NCI-H2029 treated with DMSO at 0.1 percent for 48 hours (cell line): ENCODE results near the gene PDLIM7.

Experiments
- DNase-seq: peaks from one replicate; lab custom pipeline; 2025; lab: John Stamatoyannopoulos, UW

Gene PDLIM7

GRCh38 chr5:177443144-177443983 lies 54.0 kb downstream of the PDLIM7 start:
- no peak for DNase-seq

DNA sequence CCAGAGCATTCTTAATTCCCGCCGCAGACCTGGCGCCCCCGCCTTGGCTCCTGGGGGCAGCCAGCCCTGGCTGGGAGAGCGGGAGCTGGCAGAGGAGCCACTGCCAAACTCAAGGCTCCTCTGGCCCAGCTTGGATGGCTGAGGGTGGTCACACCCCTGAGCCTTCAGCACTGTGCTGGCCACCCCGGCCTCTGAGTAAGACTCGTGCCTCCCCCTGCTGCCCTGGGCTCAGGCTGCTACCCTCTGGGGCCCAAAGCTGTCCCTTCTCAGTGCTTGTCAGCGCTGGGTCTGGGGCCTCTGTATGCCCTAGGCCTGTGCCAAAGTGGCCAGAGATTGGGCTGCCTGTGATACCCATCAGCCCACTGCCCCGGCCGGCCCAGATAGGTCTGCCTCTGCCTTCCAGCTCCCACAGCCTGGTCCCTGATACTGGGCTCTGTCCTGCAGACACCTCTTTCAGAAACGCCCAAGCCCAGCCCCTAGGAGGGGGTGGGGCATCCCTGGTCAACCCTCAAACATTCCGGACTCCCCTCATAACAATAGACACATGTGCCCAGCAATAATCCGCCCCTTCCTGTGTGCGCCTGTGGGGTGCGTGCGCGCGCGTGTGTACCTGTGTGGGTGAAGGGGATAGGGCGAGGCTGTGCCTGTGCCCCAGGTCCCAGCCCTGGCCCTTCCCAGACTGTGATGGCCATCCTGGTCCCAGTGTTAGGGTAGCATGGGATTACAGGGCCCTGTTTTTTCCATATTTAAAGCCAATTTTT lies 55.2 kb downstream of the PDLIM7 start:
- DNase-seq, result no peak

DNA sequence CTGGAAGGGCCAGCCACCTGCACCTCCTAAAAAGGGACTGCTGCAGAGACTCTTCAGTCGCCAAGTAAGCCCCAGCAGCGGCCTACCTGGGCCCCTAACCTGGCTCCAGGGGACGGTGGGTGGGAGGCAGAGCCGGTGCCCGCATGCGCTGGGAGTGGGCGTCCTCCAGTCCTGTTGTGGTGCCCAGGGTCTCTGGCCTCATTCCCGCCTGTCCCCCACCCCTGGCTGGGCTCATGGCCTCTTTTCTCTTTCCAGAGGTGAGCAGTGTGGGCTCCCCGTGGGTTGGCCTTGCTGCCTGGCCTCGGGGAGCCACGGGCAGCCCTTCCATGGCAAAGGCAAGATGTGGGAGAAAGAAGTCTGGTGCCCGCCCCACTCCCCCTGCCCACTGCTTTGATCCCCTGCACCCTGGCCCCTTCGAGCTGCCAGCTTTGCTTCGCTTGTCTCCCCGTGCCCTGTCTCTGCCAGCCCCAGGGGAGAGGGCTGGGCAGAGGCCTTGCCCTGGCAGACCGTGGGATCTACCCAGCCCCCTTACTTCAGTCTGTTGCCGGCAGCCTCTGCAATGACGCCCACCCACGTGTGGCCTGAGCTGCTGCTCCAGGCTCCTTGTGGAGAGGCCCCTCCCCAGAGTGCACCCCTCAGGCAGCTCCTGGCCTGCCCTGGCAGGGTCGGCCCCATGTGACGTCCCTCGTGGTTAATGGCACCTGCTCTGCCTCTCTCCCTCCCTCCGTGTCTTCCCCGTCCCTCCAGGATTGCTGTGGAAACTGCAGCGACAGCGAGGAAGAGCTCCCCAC lies 56.2 kb downstream of the PDLIM7 start:
- DNase-seq, result no peak

GRCh38 chr5:177440211-177440989 lies 57.0 kb downstream of the PDLIM7 start:
- no peak for DNase-seq

DNA sequence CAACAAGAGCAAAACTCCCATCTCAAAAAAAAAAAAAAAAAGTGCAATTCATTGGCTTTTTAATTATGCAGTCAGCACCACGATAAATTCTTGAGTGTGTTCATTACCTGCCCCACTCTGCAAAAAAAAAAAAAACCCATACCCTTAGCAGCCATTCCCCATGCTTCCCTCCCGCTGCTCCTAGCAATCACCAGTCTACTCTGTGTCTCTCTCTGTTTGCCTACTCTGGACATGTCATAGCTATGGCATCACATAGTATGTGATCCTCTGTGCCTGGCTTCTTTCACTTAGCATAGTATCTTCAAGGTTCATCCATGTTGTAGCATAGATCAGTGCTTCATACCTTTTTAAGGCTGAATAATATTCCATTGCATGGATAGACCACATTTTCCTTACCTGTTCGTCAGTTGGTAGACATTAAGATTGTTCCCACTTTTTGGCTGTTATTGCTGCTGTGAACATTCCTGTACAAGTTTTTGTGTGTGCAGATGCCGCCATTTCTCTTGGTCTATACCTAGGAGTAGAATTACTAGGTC lies 57.8 kb downstream of the PDLIM7 start:
- no peak for DNase-seq

DNA sequence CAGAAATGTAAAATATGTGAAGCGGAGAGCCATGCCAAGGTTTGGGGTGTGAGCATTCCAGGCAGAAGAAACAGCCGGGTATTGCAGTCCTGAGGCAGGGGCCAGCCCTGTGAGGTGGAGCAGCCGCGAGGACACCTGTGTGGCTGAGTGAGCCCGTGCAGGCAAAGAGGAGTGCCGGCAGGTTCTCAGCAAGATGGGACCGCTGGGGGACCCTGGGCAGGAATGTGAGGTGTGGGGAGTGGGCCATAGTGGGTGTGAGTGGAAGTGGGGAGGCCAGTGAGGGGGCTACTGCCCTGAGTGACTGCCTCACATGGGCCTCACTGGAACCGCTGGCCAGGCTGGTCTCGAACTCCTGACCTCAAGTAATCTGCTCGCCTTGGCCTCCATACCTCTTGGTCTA lies 58.9 kb downstream of the PDLIM7 start:
- DNase-seq, result no peak

GRCh38 chr5:177437623-177438022 lies 59.8 kb downstream of the PDLIM7 start:
- no peak for DNase-seq

DNA sequence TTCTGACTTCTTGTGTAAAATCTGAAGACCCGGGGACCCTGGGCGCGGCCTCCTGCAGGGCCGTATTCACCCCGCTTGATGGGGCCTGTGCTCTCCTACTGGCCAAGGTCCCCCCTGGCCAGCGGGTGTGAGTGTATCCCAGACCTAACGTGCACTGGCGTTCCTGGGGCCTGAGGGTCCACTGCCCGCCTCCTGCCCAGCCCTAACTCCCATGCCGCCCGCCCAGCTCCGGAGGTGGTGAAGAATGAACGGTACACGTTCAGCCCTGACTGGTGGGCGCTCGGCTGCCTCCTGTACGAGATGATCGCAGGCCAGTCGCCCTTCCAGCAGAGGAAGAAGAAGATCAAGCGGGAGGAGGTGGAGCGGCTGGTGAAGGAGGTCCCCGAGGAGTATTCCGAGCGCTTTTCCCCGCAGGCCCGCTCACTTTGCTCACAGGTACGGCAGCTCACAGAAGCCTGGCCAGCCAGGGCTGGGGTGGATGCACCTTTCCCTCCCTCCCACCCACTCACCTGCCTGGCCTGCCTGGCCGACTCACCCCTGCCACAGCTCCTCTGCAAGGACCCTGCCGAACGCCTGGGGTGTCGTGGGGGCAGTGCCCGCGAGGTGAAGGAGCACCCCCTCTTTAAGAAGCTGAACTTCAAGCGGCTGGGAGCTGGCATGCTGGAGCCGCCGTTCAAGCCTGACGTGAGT lies 61.4 kb downstream of the PDLIM7 start:
- no peak for DNase-seq

DNA sequence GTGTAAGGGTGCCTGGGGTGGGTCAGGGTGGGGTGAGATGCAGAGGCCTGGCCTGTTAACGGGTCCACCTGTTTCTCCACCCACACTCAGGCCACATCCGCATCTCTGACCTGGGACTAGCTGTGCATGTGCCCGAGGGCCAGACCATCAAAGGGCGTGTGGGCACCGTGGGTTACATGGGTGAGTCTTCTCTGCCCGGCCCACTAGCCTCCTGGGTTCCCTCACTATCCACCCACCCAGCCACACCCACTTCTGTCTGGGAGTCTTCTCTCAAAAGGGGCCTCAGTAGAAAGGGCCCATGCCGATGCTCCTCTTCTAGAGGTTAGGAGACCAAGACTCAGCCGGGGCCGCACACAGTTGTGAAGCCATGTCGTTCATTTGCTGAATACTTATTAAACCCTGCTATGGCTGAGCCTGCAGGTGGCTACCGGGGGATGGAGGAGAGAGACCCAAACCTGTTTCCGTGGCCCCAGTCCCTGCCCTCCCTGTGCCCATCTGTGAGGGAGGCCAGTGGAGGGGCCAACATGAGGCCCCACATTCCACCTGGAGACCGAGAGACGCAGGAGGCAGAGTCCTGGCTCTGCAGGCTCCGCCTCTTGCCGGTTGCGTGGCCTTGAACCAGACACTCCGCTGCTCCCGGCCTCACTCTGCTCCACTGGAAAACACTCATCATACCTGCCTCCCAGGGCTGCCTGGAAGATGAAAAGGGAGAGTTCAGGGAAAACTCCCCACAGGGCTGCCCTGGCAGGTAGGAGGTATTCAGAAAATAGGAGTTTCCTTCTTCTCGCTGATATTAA lies 62.3 kb downstream of the PDLIM7 start:
- DNase-seq, result no peak

DNA sequence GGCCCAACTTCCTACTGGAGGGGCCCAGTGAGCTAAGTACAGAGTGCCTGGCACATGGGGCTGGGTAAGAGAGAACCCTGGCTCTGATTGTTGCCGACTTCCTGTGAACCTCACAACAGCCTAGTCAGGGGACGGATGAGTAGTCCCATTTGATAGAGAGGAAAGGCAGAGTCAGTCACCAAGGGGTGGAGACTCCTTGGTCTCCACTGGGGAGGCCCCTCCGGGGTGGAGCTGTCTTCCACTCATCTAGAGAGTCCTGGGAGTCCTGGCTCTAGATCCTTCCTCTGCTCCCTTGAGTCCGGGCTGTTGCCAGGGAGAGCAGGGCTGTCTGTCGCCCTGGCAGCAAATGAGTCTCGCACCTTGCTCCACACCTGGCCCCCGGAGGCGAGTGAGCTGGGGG lies 63.0 kb downstream of the PDLIM7 start:
- no peak for DNase-seq

- DNase-seq, result no peak
Measured at GRCh38 chr5:177433658-177434217, 63.7 kb downstream of the PDLIM7 start.
